22Rv1 (cell line): ENCODE measurements around the gene SP1.

ENCODE experiments used
- H3K27ac ChIP-seq: fragments of 450-650 bp; 2 replicates; pipeline ENCODE4 v1.5.1; 2017
- CTCF ChIP-seq: fragments of 450-650 bp; IDR thresholded peaks from 2 replicates; pipeline ENCODE4 v1.5.1; 2017; ENCODE audit warnings: mild to moderate bottlenecking
- ZFX ChIP-seq: fragments of 450-650 bp; IDR thresholded peaks from 2 replicates; pipeline ENCODE4 v1.6.1; 2017; ENCODE audit warnings: antibody characterized with exemption, borderline replicate concordance

The SP1 gene

DNA sequence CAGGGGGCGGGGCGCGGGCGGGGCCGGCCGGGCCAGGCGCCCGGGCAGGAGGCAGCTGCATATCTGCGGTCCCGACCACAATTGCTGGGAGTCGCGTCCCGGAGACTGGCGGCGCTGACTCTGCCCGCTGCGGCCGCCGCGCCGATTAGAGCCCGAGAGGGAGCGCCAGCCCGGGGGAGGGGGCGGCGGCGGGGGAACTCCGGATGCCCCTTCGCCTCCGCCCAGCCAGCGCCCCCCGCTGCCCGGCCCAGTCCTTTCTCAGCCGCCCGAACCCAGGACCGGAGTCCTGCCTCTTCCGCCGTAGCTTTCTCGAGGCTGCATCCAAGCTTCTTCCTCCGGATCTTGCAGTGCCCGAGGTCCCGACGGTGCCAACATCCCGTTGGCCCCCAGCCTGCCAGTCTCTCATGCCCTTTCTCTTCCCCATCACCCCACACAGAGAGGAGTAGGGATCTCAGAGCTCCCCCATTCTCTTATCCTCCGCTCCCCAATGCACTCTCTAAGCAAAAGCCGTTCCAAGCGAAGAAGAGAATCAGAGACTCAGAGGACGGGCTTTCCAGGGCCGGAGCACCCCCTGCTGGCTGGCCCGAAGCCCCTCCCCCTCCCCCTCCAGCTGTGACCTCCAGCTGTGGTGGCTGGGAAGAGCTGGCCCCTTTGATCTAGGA is 35.0 kb upstream of the SP1 start:
- H3K27ac ChIP-seq, result peak overlapping the region; percentile 46
- TF ChIP-seq ZFX (no peak), CTCF (peak; percentile 90)

- H3K27ac ChIP-seq, result 0 out of 2 replicates have a peak overlapping the region, but pooled peaks have one; percentile 46
- no peak for TF ChIP-seq ZFX
- peak; percentile 47 for TF ChIP-seq CTCF
These were observed 34.3 kb upstream of the SP1 start for GRCh38 chr12:53345486-53346188.

DNA sequence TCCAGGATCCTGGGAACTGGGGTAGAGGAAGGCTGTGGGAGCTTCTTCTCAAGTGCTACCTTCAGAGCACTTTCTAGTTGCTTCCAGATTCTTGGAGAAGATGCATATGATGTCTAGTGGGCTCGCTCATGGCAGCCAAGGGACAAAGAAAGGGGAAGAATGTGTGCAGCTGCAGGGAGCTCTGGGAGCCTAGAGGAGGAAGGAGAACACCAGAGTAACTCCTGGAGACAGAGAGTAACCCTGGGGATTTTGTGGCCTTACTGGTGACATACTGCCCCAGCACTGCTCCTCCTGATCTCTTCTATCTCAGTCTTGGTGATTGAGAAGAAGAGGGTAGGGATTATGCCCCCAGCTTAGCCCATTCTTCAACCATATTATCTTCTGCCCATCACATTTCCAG is 33.5 kb upstream of the SP1 start:
- no peak overlapping the region for H3K27ac ChIP-seq
- TF ChIP-seq ZFX, result no peak
- no peak for TF ChIP-seq CTCF

GRCh38 chr12:53347905-53348304 is 32.1 kb upstream of the SP1 start:
- TF ChIP-seq ZFX (no peak), CTCF (no peak)
- H3K27ac ChIP-seq, result no peak overlapping the region

DNA sequence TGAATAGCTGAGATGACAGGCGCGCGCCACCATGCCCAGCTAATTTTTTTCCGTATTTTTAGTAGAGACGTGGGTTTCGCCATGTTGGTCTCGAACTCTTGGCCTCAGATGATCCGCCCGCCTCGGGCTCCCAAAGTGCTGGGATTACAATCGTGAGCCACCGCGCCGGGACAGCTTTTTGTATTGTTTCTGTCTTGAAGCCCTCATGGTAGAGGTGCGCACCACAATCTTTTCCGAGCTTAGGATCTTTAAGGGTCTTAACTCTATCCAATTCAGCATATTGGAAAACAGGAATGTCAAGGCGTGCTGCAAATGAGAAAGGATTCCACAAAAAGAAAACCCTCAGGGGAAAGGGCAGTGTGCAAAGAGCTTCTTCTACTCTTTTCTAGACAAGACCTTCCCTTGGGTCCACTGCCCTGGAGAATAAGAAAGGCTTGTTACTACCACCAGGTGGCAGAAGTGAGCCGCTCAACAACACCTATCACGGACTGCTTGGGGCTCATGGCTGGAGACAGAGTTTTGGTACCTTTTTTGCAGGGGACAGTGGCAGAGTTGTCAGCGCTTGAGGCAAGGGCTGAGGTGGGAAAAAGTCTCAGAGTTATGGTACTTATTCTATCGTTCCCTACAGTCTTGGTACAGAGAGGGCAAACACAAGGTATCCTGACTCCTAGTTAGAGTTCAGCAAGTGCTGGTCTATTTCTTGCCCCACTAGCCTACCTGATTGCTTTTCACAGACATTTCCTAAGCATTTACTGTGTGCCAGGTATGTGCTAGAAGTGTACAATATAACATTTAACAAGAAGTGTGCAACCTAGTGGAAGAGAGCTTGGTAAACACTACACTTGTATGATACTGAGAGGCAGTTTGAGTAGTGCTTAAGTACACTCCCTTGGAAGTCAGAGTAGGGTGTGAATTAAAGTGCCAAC is 27.4 kb upstream of the SP1 start:
- TF ChIP-seq ZFX (no peak), CTCF (peak; percentile 97)
- peak overlapping the region; percentile 52 for H3K27ac ChIP-seq

GRCh38 chr12:53353257-53353655 is 26.7 kb upstream of the SP1 start:
- TF ChIP-seq ZFX (no peak), CTCF (no peak)
- peak overlapping the region; percentile 52 for H3K27ac ChIP-seq
